Neutrophil (primary cell): ENCODE measurements around the gene PHC1.

Experiments
- H3K27ac ChIP-seq: fragments of 200-600 bp; sonication (generic); 2 replicates; pipeline ENCODE4 v1.5.1; 2016; ENCODE audit warnings: mild to moderate bottlenecking, moderate library complexity
- H3K27me3 ChIP-seq: fragments of 200-600 bp; sonication (generic); 2 replicates; pipeline ENCODE4 v1.6.0; 2016; ENCODE audit warnings: mild to moderate bottlenecking
- H3K36me3 ChIP-seq: fragments of 200-600 bp; sonication (generic); 2 replicates; pipeline ENCODE4 v1.5.1; 2017
- H3K4me1 ChIP-seq, 2 experiments: fragments of 200-600 bp in 1 of 2; sonication (generic) in 1 of 2; 1 replicate in 1 of 2; 2 replicates in 1 of 2; pipeline versions ENCODE4 v1.5.1 to v1.6.1; 2013 to 2016; ENCODE audit warnings: low read depth in 1 of 2, low read length in 1 of 2, mild to moderate bottlenecking in 1 of 2, moderate library complexity in 1 of 2; ENCODE audit not compliant: control insufficient read depth in 1 of 2, insufficient read depth in 1 of 2
- H3K4me3 ChIP-seq, 2 experiments: fragments of 200-600 bp in 1 of 2; sonication (generic) in 1 of 2; 1 replicate in 1 of 2; 2 replicates in 1 of 2; pipeline ENCODE4 v1.5.1; 2013 to 2016; ENCODE audit warnings: low read depth in 1 of 2, low read length in 1 of 2, mild to moderate bottlenecking in 1 of 2, moderate library complexity in 1 of 2
- H3K9me3 ChIP-seq: fragments of 200-600 bp; sonication (generic); 2 replicates; pipeline ENCODE4 v1.5.1; 2016
- TF ChIP-seq, protein P1 (sequence below): fragments of 200-600 bp; sonication (generic); IDR thresholded peaks from 2 replicates; pipeline ENCODE4 v1.5.1; 2016; ENCODE audit warnings: antibody characterized with exemption

The PHC1 gene

GRCh38 chr12:8968761-8969160, 54.5 kb downstream of the PHC1 start:
- Histone ChIP-seq H3K27me3 (no peaks in the 10 kb centered on the region), H3K36me3 (no peaks in the 10 kb centered on the region), H3K4me1 (no peaks in the 10 kb centered on the region), H3K4me3 (no peak overlapping the region), H3K27ac (no peak overlapping the region), H3K9me3 (peaks cover 9% of the 10 kb centered on the region)
- TF ChIP-seq, protein P1, sequence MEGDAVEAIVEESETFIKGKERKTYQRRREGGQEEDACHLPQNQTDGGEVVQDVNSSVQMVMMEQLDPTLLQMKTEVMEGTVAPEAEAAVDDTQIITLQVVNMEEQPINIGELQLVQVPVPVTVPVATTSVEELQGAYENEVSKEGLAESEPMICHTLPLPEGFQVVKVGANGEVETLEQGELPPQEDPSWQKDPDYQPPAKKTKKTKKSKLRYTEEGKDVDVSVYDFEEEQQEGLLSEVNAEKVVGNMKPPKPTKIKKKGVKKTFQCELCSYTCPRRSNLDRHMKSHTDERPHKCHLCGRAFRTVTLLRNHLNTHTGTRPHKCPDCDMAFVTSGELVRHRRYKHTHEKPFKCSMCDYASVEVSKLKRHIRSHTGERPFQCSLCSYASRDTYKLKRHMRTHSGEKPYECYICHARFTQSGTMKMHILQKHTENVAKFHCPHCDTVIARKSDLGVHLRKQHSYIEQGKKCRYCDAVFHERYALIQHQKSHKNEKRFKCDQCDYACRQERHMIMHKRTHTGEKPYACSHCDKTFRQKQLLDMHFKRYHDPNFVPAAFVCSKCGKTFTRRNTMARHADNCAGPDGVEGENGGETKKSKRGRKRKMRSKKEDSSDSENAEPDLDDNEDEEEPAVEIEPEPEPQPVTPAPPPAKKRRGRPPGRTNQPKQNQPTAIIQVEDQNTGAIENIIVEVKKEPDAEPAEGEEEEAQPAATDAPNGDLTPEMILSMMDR: no peak

GRCh38 chr12:8969861-8970411, 55.6 kb downstream of the PHC1 start:
- H3K9me3 ChIP-seq: peaks cover 9% of the 10 kb centered on the region
- no peak overlapping the region for H3K27ac ChIP-seq
- H3K27me3 ChIP-seq: no peaks in the 10 kb centered on the region
- H3K36me3 ChIP-seq: no peaks in the 10 kb centered on the region
- TF ChIP-seq, protein P1: no peak
- no peaks in the 10 kb centered on the region for H3K4me1 ChIP-seq
- no peak overlapping the region for H3K4me3 ChIP-seq

DNA sequence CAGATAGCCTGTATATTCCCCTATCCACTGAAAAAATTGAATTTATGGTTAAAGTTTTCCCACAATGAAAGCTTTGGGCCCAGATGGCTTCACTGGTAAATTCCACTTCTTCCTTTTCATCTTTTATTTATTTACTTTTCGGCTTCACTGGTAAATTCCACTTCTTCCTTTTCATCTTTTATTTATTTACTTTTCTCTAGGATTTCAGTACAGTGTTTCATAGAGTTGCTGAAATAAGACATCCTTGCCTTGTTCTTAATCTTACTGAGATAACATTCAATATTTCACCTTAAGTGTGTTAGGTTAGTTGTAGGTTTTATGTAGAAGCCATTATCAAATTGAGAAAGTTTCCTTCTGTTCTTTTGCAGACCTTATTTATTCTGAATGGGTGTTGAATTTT, 56.1 kb downstream of the PHC1 start:
- Histone ChIP-seq H3K4me3 (no peak overlapping the region), H3K9me3 (peaks cover 9% of the 10 kb centered on the region), H3K27ac (no peak overlapping the region), H3K4me1 (no peaks in the 10 kb centered on the region), H3K36me3 (no peaks in the 10 kb centered on the region), H3K27me3 (no peaks in the 10 kb centered on the region)
- TF ChIP-seq, protein P1: no peak

DNA sequence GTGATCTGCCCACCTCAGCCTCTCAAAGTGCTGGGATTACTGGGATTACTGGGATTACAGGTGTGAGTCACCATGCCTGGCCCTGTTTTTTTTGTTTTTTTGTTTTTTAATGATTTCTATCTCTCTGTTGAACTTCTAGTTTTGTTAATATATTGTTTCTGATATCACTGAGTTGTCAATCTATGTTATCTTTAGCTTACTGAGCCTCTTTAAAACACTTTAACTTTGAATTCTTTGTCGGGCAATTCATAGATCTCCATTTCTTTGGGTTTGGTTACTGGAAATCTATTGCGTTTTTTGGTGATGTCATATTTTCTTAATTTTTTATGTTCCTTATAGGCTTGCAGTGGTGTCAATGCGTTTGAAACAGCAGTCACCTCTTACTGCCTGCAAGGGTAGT, 65.8 kb downstream of the PHC1 start:
- no peak overlapping the region for H3K4me3 ChIP-seq
- no peak overlapping the region for H3K27ac ChIP-seq
- no peaks in the 10 kb centered on the region for H3K27me3 ChIP-seq
- no peaks in the 10 kb centered on the region for H3K4me1 ChIP-seq
- H3K9me3 ChIP-seq: no peaks in the 10 kb centered on the region
- no peaks in the 10 kb centered on the region for H3K36me3 ChIP-seq
- TF ChIP-seq, protein P1: no peak

DNA sequence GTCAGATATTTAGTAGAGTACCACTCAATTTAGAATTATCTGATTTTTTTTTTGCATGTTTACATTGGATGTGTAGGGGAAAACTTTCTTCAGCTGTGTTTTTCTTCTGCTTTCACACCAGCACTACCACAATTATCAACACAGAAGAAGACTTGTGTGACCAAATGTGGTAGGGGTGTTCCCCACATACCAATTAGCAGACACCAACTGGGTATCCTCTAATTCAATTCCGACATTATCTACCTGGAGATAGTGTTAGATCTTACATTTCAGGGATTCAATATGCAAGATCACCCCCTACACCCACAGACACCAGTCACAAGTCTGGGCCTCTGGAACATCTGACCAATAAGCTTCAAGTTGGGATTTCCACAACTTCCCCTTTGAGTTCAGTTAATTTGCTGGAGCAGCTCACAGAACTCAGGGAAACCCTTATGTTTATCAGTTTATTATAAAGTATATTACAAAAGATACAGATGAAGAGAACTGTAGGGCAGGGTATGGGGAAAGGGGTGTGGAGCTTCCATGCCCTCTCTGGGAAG, 71.0 kb downstream of the PHC1 start:
- H3K9me3 ChIP-seq: no peaks in the 10 kb centered on the region
- TF ChIP-seq, protein P1: no peak
- peaks cover 11 to 24% of the 10 kb centered on the region in 2 experiments for H3K4me1 ChIP-seq
- no peaks in the 10 kb centered on the region for H3K27me3 ChIP-seq
- no peaks in the 10 kb centered on the region for H3K36me3 ChIP-seq
- no peak overlapping the region for H3K27ac ChIP-seq
- no peak overlapping the region for H3K4me3 ChIP-seq
